ENCODE results near the gene GNRH2.
"Not testable (repeated sequence)": the region's sequence is repeated elsewhere in the genome, so short reads cannot be mapped to it uniquely, and the experiment has no call there.

The GNRH2 gene

GRCh38 chr20:3059489-3059888 is 16.1 kb downstream of the GNRH2 start:
- no peaks in the 10 kb centered on the region for H3K4me1 ChIP-seq (ENCODE audit: control insufficient read depth, insufficient read depth, low read length)
- POLR2A ChIA-PET, result no interaction called here
- CTCF ChIA-PET, result interaction anchor here (1.0 kb wide), 1 partner anchor 10 kb away, joined by 4 read pairs; no protein-coding TSS in a partner anchor
- H3K9me3 ChIP-seq (ENCODE audit: control insufficient read depth, insufficient read depth, low read depth, low read length), result no peaks in the 10 kb centered on the region
- no peaks in the 10 kb centered on the region for H3K36me3 ChIP-seq (ENCODE audit: control insufficient read depth in 2 of 2, insufficient read depth in 1 of 2, low read length in 2 of 2)
- TF ChIP-seq, protein P1, sequence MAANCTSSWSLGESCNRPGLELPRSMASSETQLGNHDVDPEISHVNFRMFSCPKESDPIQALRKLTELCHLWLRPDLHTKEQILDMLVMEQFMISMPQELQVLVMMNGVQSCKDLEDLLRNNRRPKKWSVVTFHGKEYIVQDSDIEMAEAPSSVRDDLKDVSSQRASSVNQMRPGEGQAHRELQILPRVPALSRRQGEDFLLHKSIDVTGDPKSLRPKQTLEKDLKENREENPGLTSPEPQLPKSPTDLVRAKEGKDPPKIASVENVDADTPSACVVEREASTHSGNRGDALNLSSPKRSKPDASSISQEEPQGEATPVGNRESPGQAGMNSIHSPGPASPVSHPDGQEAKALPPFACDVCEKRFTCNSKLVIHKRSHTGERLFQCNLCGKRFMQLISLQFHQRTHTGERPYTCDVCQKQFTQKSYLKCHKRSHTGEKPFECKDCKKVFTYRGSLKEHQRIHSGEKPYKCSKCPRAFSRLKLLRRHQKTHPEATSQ (tag by site-specific recombination; IDR thresholded peaks at IDR 0.05), result no peak
- TF ChIP-seq ZNF391 (tag by site-specific recombination; IDR thresholded peaks at IDR 0.05; ENCODE audit: borderline replicate concordance, low read depth) (no peak), ZNF280C (tag by site-specific recombination; IDR thresholded peaks at IDR 0.05) (no peak), ZNF785 (tag by site-specific recombination; IDR thresholded peaks at IDR 0.05) (no peak), ZNF488 (tag by site-specific recombination; IDR thresholded peaks at IDR 0.05) (no peak), ZBTB10 (tag by site-specific recombination; IDR thresholded peaks at IDR 0.05) (no peak), ZNF837 (tag by site-specific recombination; IDR thresholded peaks at IDR 0.05) (no peak), KLF8 (tag by site-specific recombination; IDR thresholded peaks at IDR 0.05) (no peak), SALL2 (tag by site-specific recombination; IDR thresholded peaks at IDR 0.05; ENCODE audit: borderline replicate concordance) (no peak), BCL11A (tag by site-specific recombination; IDR thresholded peaks at IDR 0.05; ENCODE audit: low read depth) (no peak), GLI2 (tag by site-specific recombination; IDR thresholded peaks at IDR 0.05; ENCODE audit: borderline replicate concordance, low read depth) (no peak)
- TF ChIP-seq, protein P2, sequence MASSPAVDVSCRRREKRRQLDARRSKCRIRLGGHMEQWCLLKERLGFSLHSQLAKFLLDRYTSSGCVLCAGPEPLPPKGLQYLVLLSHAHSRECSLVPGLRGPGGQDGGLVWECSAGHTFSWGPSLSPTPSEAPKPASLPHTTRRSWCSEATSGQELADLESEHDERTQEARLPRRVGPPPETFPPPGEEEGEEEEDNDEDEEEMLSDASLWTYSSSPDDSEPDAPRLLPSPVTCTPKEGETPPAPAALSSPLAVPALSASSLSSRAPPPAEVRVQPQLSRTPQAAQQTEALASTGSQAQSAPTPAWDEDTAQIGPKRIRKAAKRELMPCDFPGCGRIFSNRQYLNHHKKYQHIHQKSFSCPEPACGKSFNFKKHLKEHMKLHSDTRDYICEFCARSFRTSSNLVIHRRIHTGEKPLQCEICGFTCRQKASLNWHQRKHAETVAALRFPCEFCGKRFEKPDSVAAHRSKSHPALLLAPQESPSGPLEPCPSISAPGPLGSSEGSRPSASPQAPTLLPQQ (tag by site-specific recombination; IDR thresholded peaks at IDR 0.05), result no peak
- TF ChIP-seq, protein P3, sequence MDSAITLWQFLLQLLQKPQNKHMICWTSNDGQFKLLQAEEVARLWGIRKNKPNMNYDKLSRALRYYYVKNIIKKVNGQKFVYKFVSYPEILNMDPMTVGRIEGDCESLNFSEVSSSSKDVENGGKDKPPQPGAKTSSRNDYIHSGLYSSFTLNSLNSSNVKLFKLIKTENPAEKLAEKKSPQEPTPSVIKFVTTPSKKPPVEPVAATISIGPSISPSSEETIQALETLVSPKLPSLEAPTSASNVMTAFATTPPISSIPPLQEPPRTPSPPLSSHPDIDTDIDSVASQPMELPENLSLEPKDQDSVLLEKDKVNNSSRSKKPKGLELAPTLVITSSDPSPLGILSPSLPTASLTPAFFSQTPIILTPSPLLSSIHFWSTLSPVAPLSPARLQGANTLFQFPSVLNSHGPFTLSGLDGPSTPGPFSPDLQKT (IDR thresholded peaks at IDR 0.05; ENCODE audit: borderline replicate concordance, low read depth, low read length), result no peak
- no peak overlapping the region for H3K27ac ChIP-seq (ENCODE audit: extremely low read depth, low read depth, low read length)
- H3K4me3 ChIP-seq (ENCODE audit: low read depth, low read length), result no peak overlapping the region

DNA sequence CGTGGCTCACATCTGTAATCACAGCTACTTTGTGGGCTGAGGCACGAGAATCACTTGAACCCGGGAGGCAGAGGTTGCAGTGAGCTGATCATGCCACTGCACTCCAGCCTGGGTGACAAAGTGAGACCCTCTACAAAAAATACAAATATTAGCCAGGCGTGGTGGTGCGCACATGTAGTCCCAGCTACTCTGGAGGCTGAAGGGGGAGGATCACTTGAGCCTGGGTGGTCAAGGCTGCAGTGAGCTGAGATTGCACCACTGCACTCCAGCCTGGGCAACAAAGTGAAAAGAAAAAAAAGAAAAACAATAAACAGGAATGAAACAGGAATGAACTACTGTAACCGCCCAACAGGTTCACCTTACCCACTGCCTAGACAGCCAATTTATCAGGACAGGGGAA is 20.7 kb downstream of the GNRH2 start:
- CTCF ChIA-PET, result interaction anchor here (0.6 to 1.6 kb wide), 2 partner anchors 10 to 889 kb away, joined by 4 to 5 read pairs; no protein-coding TSS in a partner anchor
- H3K36me3 ChIP-seq (ENCODE audit: control insufficient read depth in 2 of 2, insufficient read depth in 1 of 2, low read length in 2 of 2); POLR2A ChIA-PET; H3K9me3 ChIP-seq (ENCODE audit: control insufficient read depth, insufficient read depth, low read depth, low read length); H3K27ac ChIP-seq (ENCODE audit: extremely low read depth, low read depth, low read length); H3K4me3 ChIP-seq (ENCODE audit: low read depth, low read length); H3K4me1 ChIP-seq (ENCODE audit: control insufficient read depth, insufficient read depth, low read length): not testable (repeated sequence)

Measured in HEK293 (cell line).